Measurements from ENCODE around the gene PTTG2. TPM values are rescaled to one million over a fixed set of nuclear protein-coding genes. Genes with fewer than 3 reads are reported as not detected.

The PTTG2 gene
- total RNA-seq, 2 donors from 2014 or later: 1.3 to 9.2 TPM

- DNase-seq: no peak
- H3K36me3 ChIP-seq (replicated peaks in 1 of 2; ENCODE audit: insufficient read depth in 1 of 2, low read depth in 2 of 2): no peaks in the 10 kb centered on the region
- 36 to 55% methylated on average over 5 of the region's 5 CpGs for WGBS, 2 donors
- H3K27me3 ChIP-seq: no peaks in the 10 kb centered on the region
- peaks cover 25% of the 10 kb centered on the region for H3K4me1 ChIP-seq
- H3K4me3 ChIP-seq: no peak overlapping the region
- TF ChIP-seq CTCF (IDR thresholded peaks at IDR 0.05) (no peak), POLR2A (IDR thresholded peaks at IDR 0.05) (no peak)
- ATAC-seq: no peak
- intact Hi-C loops (cut with DNase I): no loop called here
- H3K9me3 ChIP-seq: no peaks in the 10 kb centered on the region
- H3K27ac ChIP-seq: no peak overlapping the region
These were observed 28.5 kb downstream of the PTTG2 start for GRCh38 chr4:37988670-37989069.

- H3K4me3 ChIP-seq: no peak overlapping the region
- no peaks in the 10 kb centered on the region for H3K36me3 ChIP-seq (replicated peaks in 1 of 2; ENCODE audit: insufficient read depth in 1 of 2, low read depth in 2 of 2)
- peaks cover 35% of the 10 kb centered on the region for H3K4me1 ChIP-seq
- no peaks in the 10 kb centered on the region for H3K9me3 ChIP-seq
- WGBS, 2 donors: 74 to 83% methylated on average over 8 of the region's 8 CpGs
- peak overlapping the region in 2 of 4 donors; percentile 27 to 30 for H3K27ac ChIP-seq
- intact Hi-C loops (cut with DNase I): no loop called here
- no peak for DNase-seq
- peak; percentile 34 for ATAC-seq
- TF ChIP-seq CTCF (IDR thresholded peaks at IDR 0.05): no peak
- no peak for TF ChIP-seq POLR2A (IDR thresholded peaks at IDR 0.05)
- no peaks in the 10 kb centered on the region for H3K27me3 ChIP-seq
These were observed 29.4 kb downstream of the PTTG2 start for GRCh38 chr4:37989398-37990260.

GRCh38 chr4:37990731-37991245, 30.6 kb downstream of the PTTG2 start:
- TF ChIP-seq CTCF (IDR thresholded peaks at IDR 0.05): no peak
- Histone ChIP-seq H3K9me3 (no peaks in the 10 kb centered on the region), H3K36me3 (replicated peaks in 1 of 2; ENCODE audit: insufficient read depth in 1 of 2, low read depth in 2 of 2) (no peaks in the 10 kb centered on the region), H3K27me3 (no peaks in the 10 kb centered on the region), H3K4me3 (no peak overlapping the region), H3K4me1 (peaks cover 46% of the 10 kb centered on the region), H3K27ac (no peak overlapping the region)
- intact Hi-C loops (cut with DNase I): no loop called here
- DNase-seq (no peak), ATAC-seq (no peak)
- WGBS, 2 donors: 80 to 91% methylated on average over 5 of the region's 5 CpGs

GRCh38 chr4:37991623-37992410, 31.6 kb downstream of the PTTG2 start:
- no peak for DNase-seq
- no peak overlapping the region for H3K27ac ChIP-seq
- no peaks in the 10 kb centered on the region for H3K9me3 ChIP-seq
- no peak overlapping the region for H3K4me3 ChIP-seq
- no peak for ATAC-seq
- H3K36me3 ChIP-seq (replicated peaks in 1 of 2; ENCODE audit: insufficient read depth in 1 of 2, low read depth in 2 of 2): no peaks in the 10 kb centered on the region
- 95 to 96% methylated on average over 8 of the region's 8 CpGs for WGBS, 2 donors
- no peak for TF ChIP-seq POLR2A (IDR thresholded peaks at IDR 0.05)
- TF ChIP-seq CTCF (IDR thresholded peaks at IDR 0.05): no peak
- H3K27me3 ChIP-seq: no peaks in the 10 kb centered on the region
- intact Hi-C loops (cut with DNase I): no loop called here
- peaks cover 48% of the 10 kb centered on the region for H3K4me1 ChIP-seq

All from body of pancreas (tissue), 4 donors.